OCI-LY1 (cell line): ENCODE measurements around the gene PDCD6IP.

ENCODE experiments used
- CTCF ChIP-seq: fragments of 200-600 bp; sonication (generic), shearing (Covaris generic); IDR thresholded peaks from 2 replicates; pipeline ENCODE4 v1.5.1; 2017; ENCODE audit warnings: mild to moderate bottlenecking, antibody characterized with exemption, low read length, moderate library complexity, mixed read lengths
- EZH2 ChIP-seq: fragments of 200-600 bp; sonication (generic), shearing (Covaris generic); IDR thresholded peaks from 2 replicates; pipeline ENCODE4 v1.8.0; 2017; ENCODE audit warnings: borderline replicate concordance, mixed run types, mild to moderate bottlenecking, antibody characterized with exemption, low read length, moderate library complexity, mixed read lengths

- TF ChIP-seq CTCF (no peak), EZH2 (no peak)
Measured at GRCh38 chr3:33825111-33825510, 26.7 kb downstream of the PDCD6IP start.
